Ovary (tissue), 9 donors: Measurements from ENCODE around the gene MAGEA9B. TPM values are rescaled to one million over a fixed set of nuclear protein-coding genes. Genes with fewer than 3 reads are reported as not detected.
"Not testable (repeated sequence)": the region's sequence is repeated elsewhere in the genome, so short reads cannot be mapped to it uniquely, and the experiment has no call there.

Source experiments
- DNase-seq, 5 donors: peaks; one replicate each; pipeline ENCODE4 v3.0.0-alpha.2; 2019 to 2020
- H3K27ac ChIP-seq, 2 donors: fragments of 200-600 bp; one replicate each; pipeline versions ENCODE4 v1.5.1 to v1.8.0; 2019 to 2022
- H3K27me3 ChIP-seq: fragments of 200-600 bp; one replicate; pipeline ENCODE4 v1.8.0; 2022
- H3K36me3 ChIP-seq: fragments of 200-600 bp; sonication (generic); one replicate; pipeline ENCODE4 v1.5.1; 2019
- H3K4me1 ChIP-seq: one replicate; pipeline ENCODE4 v1.8.1; 2013; ENCODE audit warnings: mild to moderate bottlenecking, moderate library complexity; ENCODE audit not compliant: insufficient read depth
- H3K4me3 ChIP-seq: fragments of 200-600 bp; sonication (generic); one replicate; pipeline ENCODE4 v1.5.1; 2017
- H3K9me3 ChIP-seq, 2 donors: fragments of 200-600 bp in 1 of 2; sonication (generic) in 1 of 2; one replicate each; pipeline versions ENCODE4 v1.5.1 to v1.8.1; 2013 to 2019; ENCODE audit warnings: mild to moderate bottlenecking in 1 of 2, moderate library complexity in 1 of 2
- EP300 ChIP-seq: sonication (generic); formaldehyde crosslinking; IDR thresholded peaks from one replicate; pipeline ENCODE4 v1.6.1; 2017; ENCODE audit warnings: antibody characterized with exemption
- POLR2A ChIP-seq: fragments of 450-650 bp; IDR thresholded peaks from one replicate; pipeline ENCODE4 v1.6.1; 2017; ENCODE audit warnings: antibody characterized with exemption, mild to moderate bottlenecking, moderate library complexity
- WGBS, 3 donors: extraction: QIAGEN DNeasy Blood & Tissue Kit in 1 of 3; methylation state at CpG; one replicate each; pipeline versions ENCODE4 v1.1.5 to v1.1.7; 2013 to 2017; 5-methylcytosine and 5-hydroxymethylcytosine counted together
- intact Hi-C, 4 donors: fragments of 100-400 bp; cut with DNase I; formaldehyde crosslinking; loops; one replicate each; pipeline versions ENCODE4 v1.11.0 to v1.15.1; 2022 to 2023
- polyA plus RNA-seq, 2 donors: library from polyadenylated mRNA; stranded (reverse); fragments of 200-250 nt in 1 of 2; fragments of 350-450 nt in 1 of 2; fragmentation: Illumina TruSeq in 1 of 2; extraction: RNeasy Lipid Tissue Mini Kit (QIAGEN cat#74804) in 1 of 2; gene quantifications; one replicate each; pipeline ENCODE4 v1.2.3, GENCODE V29; 2013 to 2014
- total RNA-seq, 7 donors: library from RNA; depleted of rRNA in 2 of 7; stranded (reverse); fragments of >200 nt in 2 of 7; fragmentation: NEBNext Ultra II Directional in 3 of 7; extraction: Animal tissue kit (Norgen Biotek cat#: 25700) in 3 of 7; gene quantifications; one replicate each; pipeline versions ENCODE4 v1.1.0 to v1.2.4, GENCODE V29; 2016 to 2023
- TF ChIP-seq, protein P1 (sequence below), 3 donors: fragments of 450-650 bp in 2 of 3; fragments of 200-600 bp in 1 of 3; IDR thresholded peaks; one replicate each; pipeline versions ENCODE4 v1.5.1 to v1.8.0; 2016 to 2022; ENCODE audit warnings: antibody characterized with exemption in 3 of 3, mild to moderate bottlenecking in 1 of 3
- donor health status: DM: no; HTN: no; CAD: no; lungs with moderate emphysema.
- donor health status: DM: no; HTN: no; CAD: no.
- donor health status: Bipolar disorder and iron deficiency.
- donor health status: DM: yes; HTN: yes; CAD: no.
- donor health status: DM: no; HTN: no; CAD: no.
- donor health status: DM: yes; HTN: yes; CAD: no.

Gene MAGEA9B
- total and polyA plus RNA-seq, 9 donors: 0.10 TPM; not detected in 8

DNA sequence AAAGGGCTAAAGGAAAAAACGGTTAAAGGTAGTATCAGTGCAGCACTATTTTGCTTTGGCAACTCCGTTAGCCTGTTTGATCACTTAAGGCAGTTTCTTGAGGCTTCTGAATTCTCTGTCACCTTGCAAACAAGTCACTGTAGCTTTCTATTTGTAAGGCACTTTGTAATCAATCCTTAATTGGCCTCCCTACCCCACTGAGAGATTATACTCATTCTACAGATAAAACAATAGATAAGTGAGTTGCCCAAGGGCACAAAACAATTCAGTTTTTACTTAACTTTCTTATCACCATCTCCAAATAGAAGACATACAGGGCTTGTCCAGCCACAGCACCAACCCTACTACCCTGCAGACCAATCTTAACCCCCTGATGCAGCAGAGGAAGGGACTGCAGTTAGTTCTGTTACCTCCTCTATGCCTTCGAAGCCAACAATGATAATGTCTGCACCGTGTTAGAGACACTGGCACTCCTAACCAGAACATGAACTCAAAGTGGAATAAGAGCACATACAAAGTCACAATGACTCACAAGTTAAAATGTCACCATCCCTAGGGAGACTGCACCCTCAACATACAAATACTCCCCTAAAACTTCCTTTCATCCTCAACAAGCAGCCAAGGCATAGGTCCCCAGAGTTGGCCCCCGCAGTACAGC, 42.6 kb upstream of the MAGEA9B start:
- H3K4me1 ChIP-seq: peaks cover 2% of the 10 kb centered on the region
- no peaks in the 10 kb centered on the region for H3K36me3 ChIP-seq
- no peak for TF ChIP-seq POLR2A
- TF ChIP-seq, protein P1, sequence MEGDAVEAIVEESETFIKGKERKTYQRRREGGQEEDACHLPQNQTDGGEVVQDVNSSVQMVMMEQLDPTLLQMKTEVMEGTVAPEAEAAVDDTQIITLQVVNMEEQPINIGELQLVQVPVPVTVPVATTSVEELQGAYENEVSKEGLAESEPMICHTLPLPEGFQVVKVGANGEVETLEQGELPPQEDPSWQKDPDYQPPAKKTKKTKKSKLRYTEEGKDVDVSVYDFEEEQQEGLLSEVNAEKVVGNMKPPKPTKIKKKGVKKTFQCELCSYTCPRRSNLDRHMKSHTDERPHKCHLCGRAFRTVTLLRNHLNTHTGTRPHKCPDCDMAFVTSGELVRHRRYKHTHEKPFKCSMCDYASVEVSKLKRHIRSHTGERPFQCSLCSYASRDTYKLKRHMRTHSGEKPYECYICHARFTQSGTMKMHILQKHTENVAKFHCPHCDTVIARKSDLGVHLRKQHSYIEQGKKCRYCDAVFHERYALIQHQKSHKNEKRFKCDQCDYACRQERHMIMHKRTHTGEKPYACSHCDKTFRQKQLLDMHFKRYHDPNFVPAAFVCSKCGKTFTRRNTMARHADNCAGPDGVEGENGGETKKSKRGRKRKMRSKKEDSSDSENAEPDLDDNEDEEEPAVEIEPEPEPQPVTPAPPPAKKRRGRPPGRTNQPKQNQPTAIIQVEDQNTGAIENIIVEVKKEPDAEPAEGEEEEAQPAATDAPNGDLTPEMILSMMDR (IDR thresholded peaks at IDR 0.05): no peak
- TF ChIP-seq EP300: no peak
- no peak overlapping the region for H3K27ac ChIP-seq
- intact Hi-C loops: no loop called here
- DNase-seq: no peak
- H3K9me3 ChIP-seq: no peaks in the 10 kb centered on the region
- H3K4me3 ChIP-seq: no peak overlapping the region
- WGBS, 3 donors: 47 to 70% (median 68%) methylated on average over 5 of the region's 5 CpGs
- no peaks in the 10 kb centered on the region for H3K27me3 ChIP-seq

DNA sequence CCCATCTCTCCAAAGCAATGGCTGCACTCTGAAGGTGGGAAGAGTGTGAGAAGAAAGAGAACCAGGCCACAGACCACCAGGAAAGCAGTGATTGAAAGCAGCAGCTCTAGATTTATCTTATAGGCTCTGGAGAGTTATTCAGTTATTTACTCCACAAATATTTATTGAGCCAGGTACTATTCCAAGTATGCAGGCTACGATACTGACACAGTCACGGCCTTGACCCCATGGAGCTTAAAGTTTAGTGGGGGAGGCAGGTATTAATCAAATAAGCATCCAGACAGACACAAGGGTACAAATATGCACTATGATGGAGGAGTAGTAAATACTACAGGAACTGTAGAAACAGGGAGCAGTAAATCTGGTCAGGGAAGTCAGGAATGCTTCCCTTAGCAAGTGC, 41.5 kb upstream of the MAGEA9B start:
- H3K27ac ChIP-seq: no peak overlapping the region
- no peaks in the 10 kb centered on the region for H3K36me3 ChIP-seq
- no peak for DNase-seq
- no peak overlapping the region for H3K4me3 ChIP-seq
- intact Hi-C loops: no loop called here
- H3K4me1 ChIP-seq: peaks cover 2% of the 10 kb centered on the region
- no peaks in the 10 kb centered on the region for H3K27me3 ChIP-seq
- WGBS, 3 donors: 52 to 64% (median 62%) methylated on average over 2 of the region's 2 CpGs
- no peak for TF ChIP-seq POLR2A
- no peak for TF ChIP-seq EP300
- TF ChIP-seq, protein P1 (IDR thresholded peaks at IDR 0.05): no peak
- no peaks in the 10 kb centered on the region for H3K9me3 ChIP-seq

DNA sequence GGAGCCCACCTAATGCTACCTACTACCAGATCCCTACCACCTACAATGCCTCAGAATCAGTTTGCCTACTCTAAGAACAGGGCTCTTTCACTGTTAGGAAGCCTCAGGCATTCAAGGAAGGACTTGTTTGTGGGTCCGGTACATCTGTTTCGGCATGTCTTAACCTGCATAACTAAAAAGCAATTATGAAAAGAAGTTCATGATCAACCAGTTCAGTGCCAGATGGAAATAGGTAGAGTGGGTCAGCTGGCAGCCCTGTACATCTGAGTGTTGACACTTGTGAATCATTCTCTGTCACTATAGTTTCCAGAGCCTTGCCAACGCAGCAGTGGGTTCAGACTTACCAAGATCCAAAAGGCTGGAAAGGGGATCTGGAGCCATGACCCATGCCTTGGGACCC, 41.0 kb upstream of the MAGEA9B start:
- H3K4me1 ChIP-seq: peaks cover 2% of the 10 kb centered on the region
- no peaks in the 10 kb centered on the region for H3K27me3 ChIP-seq
- no peak overlapping the region for H3K27ac ChIP-seq
- TF ChIP-seq EP300 (no peak), POLR2A (no peak)
- TF ChIP-seq, protein P1 (IDR thresholded peaks at IDR 0.05): no peak
- DNase-seq: no peak
- intact Hi-C loops: no loop called here
- no peaks in the 10 kb centered on the region for H3K36me3 ChIP-seq
- H3K4me3 ChIP-seq: no peak overlapping the region
- WGBS, 3 donors: 91 to 95% (median 92%) methylated on average over 3 of the region's 3 CpGs
- H3K9me3 ChIP-seq: no peaks in the 10 kb centered on the region

DNA sequence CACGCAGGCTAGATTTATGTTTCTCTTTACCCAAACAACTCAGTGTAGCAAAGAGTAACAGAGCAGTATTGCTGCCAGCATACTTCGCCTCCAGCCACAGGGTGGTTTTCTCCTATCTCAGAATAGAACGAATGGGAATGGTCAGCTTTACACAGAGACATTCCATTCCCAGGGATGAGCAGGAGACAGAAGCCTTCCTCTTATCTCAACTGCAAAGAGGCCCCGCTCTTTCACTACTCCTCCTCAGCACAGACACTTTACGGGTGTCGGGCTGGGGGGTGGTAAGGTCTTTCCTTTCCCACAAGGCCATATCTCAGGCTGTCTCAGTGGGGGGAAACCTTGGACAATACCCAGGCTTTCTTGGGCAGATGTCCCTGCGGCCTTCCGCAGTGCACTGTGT, 39.6 kb upstream of the MAGEA9B start:
- H3K4me3 ChIP-seq, intact Hi-C loops, H3K27ac ChIP-seq, DNase-seq, H3K4me1 ChIP-seq, H3K9me3 ChIP-seq, H3K36me3 ChIP-seq, H3K27me3 ChIP-seq: not testable (repeated sequence)
- 38 to 47% (median 44%) methylated on average over 8 of the region's 8 CpGs for WGBS, 3 donors

DNA sequence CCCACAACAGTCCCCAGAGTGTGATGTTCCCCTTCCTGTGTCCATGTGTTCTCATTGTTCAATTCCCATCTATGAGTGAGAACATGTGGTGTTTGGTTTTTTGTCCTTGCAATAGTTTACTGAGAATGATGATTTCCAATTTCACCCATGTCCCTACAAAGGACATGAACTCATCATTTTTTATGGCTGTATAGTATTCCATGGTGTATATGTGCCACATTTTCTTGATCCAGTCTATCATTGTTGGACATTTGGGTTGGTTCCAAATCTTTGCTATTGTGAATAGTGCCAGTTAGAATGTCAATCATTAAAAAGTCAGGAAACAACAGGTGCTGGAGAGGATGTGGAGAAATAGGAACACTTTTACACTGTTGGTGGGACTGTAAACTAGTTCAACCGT, 32.4 kb upstream of the MAGEA9B start:
- WGBS, 3 donors: 53 to 70% methylated on average over 1 of the region's 1 CpG; no CpG with 5 or more reads in 1 of the 3 donors
- H3K27me3 ChIP-seq, H3K4me1 ChIP-seq, H3K36me3 ChIP-seq, H3K9me3 ChIP-seq, H3K27ac ChIP-seq, H3K4me3 ChIP-seq, intact Hi-C loops, DNase-seq: not testable (repeated sequence)
